ENCODE results near the gene SGCD. TPM values are rescaled to one million over a fixed set of nuclear protein-coding genes. Genes with fewer than 3 reads are reported as not detected.

Gene SGCD
- total RNA-seq, 4 donors from 2014 or later, result 0.83 to 9.6 (median 1.9) TPM

- DNase-seq, result no peak
- no peak overlapping the region for H3K27ac ChIP-seq
- H3K36me3 ChIP-seq, result no peaks in the 10 kb centered on the region
- H3K4me1 ChIP-seq, result no peaks in the 10 kb centered on the region
- H3K4me3 ChIP-seq, result no peak overlapping the region
- H3K9me3 ChIP-seq, result no peaks in the 10 kb centered on the region
- no peaks in the 10 kb centered on the region for H3K27me3 ChIP-seq
- TF ChIP-seq CTCF (IDR thresholded peaks at IDR 0.05) (no peak), POLR2A (IDR thresholded peaks at IDR 0.05) (no peak)
These were observed 260.0 kb downstream of the SGCD start for GRCh38 chr5:156587012-156587411.

GRCh38 chr5:156588306-156588705 lies 261.3 kb downstream of the SGCD start:
- no peak for TF ChIP-seq CTCF (IDR thresholded peaks at IDR 0.05)
- no peak for TF ChIP-seq POLR2A (IDR thresholded peaks at IDR 0.05)
- Histone ChIP-seq H3K4me3 (no peak overlapping the region), H3K36me3 (no peaks in the 10 kb centered on the region), H3K27ac (no peak overlapping the region), H3K4me1 (no peaks in the 10 kb centered on the region), H3K27me3 (no peaks in the 10 kb centered on the region), H3K9me3 (no peaks in the 10 kb centered on the region)
- DNase-seq, result no peak

- DNase-seq, result no peak
- TF ChIP-seq CTCF (IDR thresholded peaks at IDR 0.05) (no peak), POLR2A (IDR thresholded peaks at IDR 0.05) (no peak)
- no peaks in the 10 kb centered on the region for H3K36me3 ChIP-seq
- H3K4me1 ChIP-seq, result no peaks in the 10 kb centered on the region
- H3K27me3 ChIP-seq, result no peaks in the 10 kb centered on the region
- H3K27ac ChIP-seq, result no peak overlapping the region
- H3K4me3 ChIP-seq, result no peak overlapping the region
- no peaks in the 10 kb centered on the region for H3K9me3 ChIP-seq
These were observed 262.4 kb downstream of the SGCD start for GRCh38 chr5:156589104-156589945.

GRCh38 chr5:156589946-156590216 lies 262.9 kb downstream of the SGCD start:
- H3K27me3 ChIP-seq, result no peaks in the 10 kb centered on the region
- H3K9me3 ChIP-seq, result no peaks in the 10 kb centered on the region
- no peaks in the 10 kb centered on the region for H3K36me3 ChIP-seq
- H3K27ac ChIP-seq, result no peak overlapping the region
- no peak for TF ChIP-seq POLR2A (IDR thresholded peaks at IDR 0.05)
- TF ChIP-seq CTCF (IDR thresholded peaks at IDR 0.05), result no peak
- DNase-seq, result no peak
- no peak overlapping the region for H3K4me3 ChIP-seq
- no peaks in the 10 kb centered on the region for H3K4me1 ChIP-seq

GRCh38 chr5:156590978-156591377 lies 264.0 kb downstream of the SGCD start:
- no peak for TF ChIP-seq CTCF (IDR thresholded peaks at IDR 0.05)
- TF ChIP-seq POLR2A (IDR thresholded peaks at IDR 0.05), result no peak
- Histone ChIP-seq H3K4me3 (no peak overlapping the region), H3K27me3 (no peaks in the 10 kb centered on the region), H3K9me3 (no peaks in the 10 kb centered on the region), H3K4me1 (no peaks in the 10 kb centered on the region), H3K27ac (no peak overlapping the region), H3K36me3 (no peaks in the 10 kb centered on the region)
- DNase-seq, result no peak
